ENCODE results near the gene VSTM2B. TPM values are rescaled to one million over a fixed set of nuclear protein-coding genes. Genes with fewer than 3 reads are reported as not detected.

VSTM2B gene
- polyA plus RNA-seq, 1 of the 3 experiments (the other 2 are of a cell fraction): not detected

DNA sequence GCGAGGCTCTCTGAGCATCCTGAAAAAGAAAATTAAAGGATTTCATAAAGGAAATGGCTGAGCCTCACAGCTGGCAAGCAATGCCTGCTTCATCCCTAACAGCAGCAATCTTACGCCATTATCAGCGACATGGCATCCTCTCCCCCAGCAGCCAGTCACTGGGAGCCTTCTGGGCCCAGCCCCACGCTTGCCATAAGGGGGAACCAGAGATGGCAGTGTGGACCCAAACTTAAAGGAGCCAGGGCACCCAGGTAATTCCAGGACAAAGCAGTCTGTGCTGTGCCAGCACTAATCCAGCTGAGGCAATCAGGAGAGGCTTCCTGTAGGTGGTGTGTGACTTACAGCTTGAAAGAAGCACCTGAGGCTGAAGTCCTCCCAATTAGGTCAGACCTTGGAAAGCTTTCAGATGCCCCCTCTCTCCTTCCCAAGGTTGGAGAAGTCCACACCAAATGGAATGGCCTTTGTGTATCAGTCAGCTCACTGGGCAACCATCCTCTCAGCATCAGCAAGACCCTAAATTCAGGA is 10.3 kb downstream of the VSTM2B start:
- Histone ChIP-seq H3K27me3 (ENCODE audit: insufficient read depth) (peaks cover 23% of the 10 kb centered on the region), H3K27ac (ENCODE audit: low read depth in 2 of 2, low read length in 1 of 2) (no peak overlapping the region), H3F3A (replicated peaks; ENCODE audit: insufficient read depth) (no peaks in the 10 kb centered on the region), H4K20me1 (ENCODE audit: insufficient read depth) (no peaks in the 10 kb centered on the region), H3K4me1 (ENCODE audit: control insufficient read depth in 1 of 2, insufficient read depth in 2 of 2, low read depth in 1 of 2, low read length in 1 of 2) (no peaks in the 10 kb centered on the region), H3K79me2 (ENCODE audit: insufficient read depth) (no peaks in the 10 kb centered on the region), H3K36me3 (replicated peaks in 1 of 2; ENCODE audit: control insufficient read depth in 1 of 2, insufficient read depth in 2 of 2, low read length in 1 of 2) (no peaks in the 10 kb centered on the region), H2AFZ (ENCODE audit: low read depth) (no peak overlapping the region), H3K9ac (no peak overlapping the region), H3K9me2 (no peaks in the 10 kb centered on the region), H3K4me3 (ENCODE audit: low read depth in 2 of 2, low read length in 1 of 2) (no peak overlapping the region), H3K9me3 (no peaks in the 10 kb centered on the region), H3K4me2 (no peak overlapping the region)
- ChIA-PET CTCF (interaction anchor here (1.3 to 5.4 kb wide), 2 partner anchors 8 to 44 kb away, joined by 3 to 47 read pairs; no protein-coding TSS in a partner anchor), POLR2A (no interaction called here)
- DNase-seq: no peak
- WGBS (ENCODE audit: low lambda C conversion rate): 9% methylated on average over 4 of the region's 4 CpGs
- TF ChIP-seq TCF12 (IDR thresholded peaks at IDR 0.05): no peak
- TF ChIP-seq EP300 (IDR thresholded peaks at IDR 0.05; ENCODE audit: borderline replicate concordance in 1 of 2, low read depth in 1 of 2, low read length in 1 of 2): no peak
- TF ChIP-seq TEAD4 (IDR thresholded peaks at IDR 0.05; ENCODE audit: borderline replicate concordance, insufficient read depth): no peak
- TF ChIP-seq, protein P1, sequence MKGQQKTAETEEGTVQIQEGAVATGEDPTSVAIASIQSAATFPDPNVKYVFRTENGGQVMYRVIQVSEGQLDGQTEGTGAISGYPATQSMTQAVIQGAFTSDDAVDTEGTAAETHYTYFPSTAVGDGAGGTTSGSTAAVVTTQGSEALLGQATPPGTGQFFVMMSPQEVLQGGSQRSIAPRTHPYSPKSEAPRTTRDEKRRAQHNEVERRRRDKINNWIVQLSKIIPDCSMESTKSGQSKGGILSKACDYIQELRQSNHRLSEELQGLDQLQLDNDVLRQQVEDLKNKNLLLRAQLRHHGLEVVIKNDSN (IDR thresholded peaks at IDR 0.05; ENCODE audit: borderline replicate concordance, low read depth): no peak
- TF ChIP-seq, protein P2, sequence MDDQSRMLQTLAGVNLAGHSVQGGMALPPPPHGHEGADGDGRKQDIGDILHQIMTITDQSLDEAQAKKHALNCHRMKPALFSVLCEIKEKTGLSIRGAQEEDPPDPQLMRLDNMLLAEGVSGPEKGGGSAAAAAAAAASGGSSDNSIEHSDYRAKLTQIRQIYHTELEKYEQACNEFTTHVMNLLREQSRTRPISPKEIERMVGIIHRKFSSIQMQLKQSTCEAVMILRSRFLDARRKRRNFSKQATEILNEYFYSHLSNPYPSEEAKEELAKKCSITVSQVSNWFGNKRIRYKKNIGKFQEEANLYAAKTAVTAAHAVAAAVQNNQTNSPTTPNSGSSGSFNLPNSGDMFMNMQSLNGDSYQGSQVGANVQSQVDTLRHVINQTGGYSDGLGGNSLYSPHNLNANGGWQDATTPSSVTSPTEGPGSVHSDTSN (IDR thresholded peaks at IDR 0.05): no peak
- no peak for TF ChIP-seq FOXJ3 (CRISPR knock-in tag; IDR thresholded peaks at IDR 0.05)
- no peak for TF ChIP-seq FOSL2 (IDR thresholded peaks at IDR 0.05; ENCODE audit: borderline replicate concordance, low read depth)
- no peak for TF ChIP-seq RAD21 (IDR thresholded peaks at IDR 0.05; ENCODE audit: low read length)
- no peak for TF ChIP-seq NRF1 (IDR thresholded peaks at IDR 0.05; ENCODE audit: low read depth, low read length)
- no peak for TF ChIP-seq TAF1 (IDR thresholded peaks at IDR 0.05; ENCODE audit: borderline replicate concordance, low read depth, low read length)
- TF ChIP-seq FOXM1 (IDR thresholded peaks at IDR 0.05; ENCODE audit: low read depth): no peak
- no peak for TF ChIP-seq GABPA (IDR thresholded peaks at IDR 0.05; ENCODE audit: low read depth)
- TF ChIP-seq ELF1 (IDR thresholded peaks at IDR 0.05): no peak
- TF ChIP-seq NFIC (IDR thresholded peaks at IDR 0.05; ENCODE audit: borderline replicate concordance): no peak
- no peak for TF ChIP-seq RFX5 (IDR thresholded peaks at IDR 0.05; ENCODE audit: low read length)
- no peak for TF ChIP-seq CHD2 (IDR thresholded peaks at IDR 0.05; ENCODE audit: low read length, partially characterized antibody)
- no peak for TF ChIP-seq RCOR1 (IDR thresholded peaks at IDR 0.05; ENCODE audit: low read length)
- no peak for TF ChIP-seq JUND (IDR thresholded peaks at IDR 0.05)
- no peak for TF ChIP-seq SMC3 (IDR thresholded peaks at IDR 0.05; ENCODE audit: low read depth, low read length)
- TF ChIP-seq POLR2AphosphoS5 (IDR thresholded peaks at IDR 0.05; ENCODE audit: low read depth, low read length): no peak

DNA sequence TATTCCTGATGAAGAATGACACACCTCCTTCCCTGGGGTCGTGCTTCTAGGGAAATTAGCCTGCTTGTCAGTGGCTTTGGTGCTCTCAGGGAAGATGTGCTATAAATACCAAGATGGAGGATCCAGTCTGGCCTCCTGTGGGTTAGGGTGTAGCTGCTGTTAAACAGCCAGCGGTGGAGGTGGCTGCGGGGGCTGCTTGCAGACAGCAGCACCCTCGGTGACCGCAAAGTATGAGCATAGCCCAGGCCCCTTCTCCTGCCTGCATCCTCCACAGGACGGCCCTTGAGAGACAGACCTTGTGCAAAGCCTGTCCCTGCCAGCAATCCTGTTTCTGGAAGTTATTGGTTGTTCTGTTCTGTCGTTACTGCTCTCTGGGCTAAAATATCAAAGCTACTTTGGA is 11.4 kb downstream of the VSTM2B start:
- CTCF ChIA-PET: interaction anchor here (1.3 to 5.4 kb wide), 2 partner anchors 9 to 45 kb away, joined by 3 to 47 read pairs; no protein-coding TSS in a partner anchor
- Histone ChIP-seq H3K4me1 (ENCODE audit: control insufficient read depth in 1 of 2, insufficient read depth in 2 of 2, low read depth in 1 of 2, low read length in 1 of 2) (no peaks in the 10 kb centered on the region), H3K4me2 (no peak overlapping the region), H3K9me2 (no peaks in the 10 kb centered on the region), H3K79me2 (ENCODE audit: insufficient read depth) (no peaks in the 10 kb centered on the region), H3K36me3 (replicated peaks in 1 of 2; ENCODE audit: control insufficient read depth in 1 of 2, insufficient read depth in 2 of 2, low read length in 1 of 2) (no peaks in the 10 kb centered on the region), H2AFZ (ENCODE audit: low read depth) (no peak overlapping the region), H3K4me3 (ENCODE audit: low read depth in 2 of 2, low read length in 1 of 2) (no peak overlapping the region), H3K9me3 (no peaks in the 10 kb centered on the region), H3K9ac (no peak overlapping the region), H4K20me1 (ENCODE audit: insufficient read depth) (no peaks in the 10 kb centered on the region), H3K27ac (ENCODE audit: low read depth in 2 of 2, low read length in 1 of 2) (no peak overlapping the region), H3K27me3 (ENCODE audit: insufficient read depth) (peaks cover 11% of the 10 kb centered on the region; the same call in 1 of the 2 replicates), H3F3A (replicated peaks; ENCODE audit: insufficient read depth) (no peaks in the 10 kb centered on the region)
- POLR2A ChIA-PET: no interaction called here
- DNase-seq: no peak
- WGBS (ENCODE audit: low lambda C conversion rate): 19% methylated on average over 3 of the region's 7 CpGs
- TF ChIP-seq, protein P3, sequence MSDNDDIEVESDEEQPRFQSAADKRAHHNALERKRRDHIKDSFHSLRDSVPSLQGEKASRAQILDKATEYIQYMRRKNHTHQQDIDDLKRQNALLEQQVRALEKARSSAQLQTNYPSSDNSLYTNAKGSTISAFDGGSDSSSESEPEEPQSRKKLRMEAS (IDR thresholded peaks at IDR 0.05; ENCODE audit: low read depth): no peak
- TF ChIP-seq JUND (IDR thresholded peaks at IDR 0.05) (no peak), POLR2AphosphoS5 (IDR thresholded peaks at IDR 0.05; ENCODE audit: low read depth, low read length) (no peak), CHD2 (IDR thresholded peaks at IDR 0.05; ENCODE audit: low read length, partially characterized antibody) (no peak), GATA2 (CRISPR knock-in tag; IDR thresholded peaks at IDR 0.05) (no peak)
- TF ChIP-seq, protein P4, sequence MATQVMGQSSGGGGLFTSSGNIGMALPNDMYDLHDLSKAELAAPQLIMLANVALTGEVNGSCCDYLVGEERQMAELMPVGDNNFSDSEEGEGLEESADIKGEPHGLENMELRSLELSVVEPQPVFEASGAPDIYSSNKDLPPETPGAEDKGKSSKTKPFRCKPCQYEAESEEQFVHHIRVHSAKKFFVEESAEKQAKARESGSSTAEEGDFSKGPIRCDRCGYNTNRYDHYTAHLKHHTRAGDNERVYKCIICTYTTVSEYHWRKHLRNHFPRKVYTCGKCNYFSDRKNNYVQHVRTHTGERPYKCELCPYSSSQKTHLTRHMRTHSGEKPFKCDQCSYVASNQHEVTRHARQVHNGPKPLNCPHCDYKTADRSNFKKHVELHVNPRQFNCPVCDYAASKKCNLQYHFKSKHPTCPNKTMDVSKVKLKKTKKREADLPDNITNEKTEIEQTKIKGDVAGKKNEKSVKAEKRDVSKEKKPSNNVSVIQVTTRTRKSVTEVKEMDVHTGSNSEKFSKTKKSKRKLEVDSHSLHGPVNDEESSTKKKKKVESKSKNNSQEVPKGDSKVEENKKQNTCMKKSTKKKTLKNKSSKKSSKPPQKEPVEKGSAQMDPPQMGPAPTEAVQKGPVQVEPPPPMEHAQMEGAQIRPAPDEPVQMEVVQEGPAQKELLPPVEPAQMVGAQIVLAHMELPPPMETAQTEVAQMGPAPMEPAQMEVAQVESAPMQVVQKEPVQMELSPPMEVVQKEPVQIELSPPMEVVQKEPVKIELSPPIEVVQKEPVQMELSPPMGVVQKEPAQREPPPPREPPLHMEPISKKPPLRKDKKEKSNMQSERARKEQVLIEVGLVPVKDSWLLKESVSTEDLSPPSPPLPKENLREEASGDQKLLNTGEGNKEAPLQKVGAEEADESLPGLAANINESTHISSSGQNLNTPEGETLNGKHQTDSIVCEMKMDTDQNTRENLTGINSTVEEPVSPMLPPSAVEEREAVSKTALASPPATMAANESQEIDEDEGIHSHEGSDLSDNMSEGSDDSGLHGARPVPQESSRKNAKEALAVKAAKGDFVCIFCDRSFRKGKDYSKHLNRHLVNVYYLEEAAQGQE (IDR thresholded peaks at IDR 0.05; ENCODE audit: low read depth, low read length): no peak
